ENCODE measurements around the gene PEX3.

GRCh38 chr6:143414769-143415168, 35.8 kb upstream of the PEX3 start:
- TF ChIP-seq CTCF (IDR thresholded peaks at IDR 0.05; ENCODE audit: low read length) = no peak
- TF ChIP-seq EZH2 (optimal IDR thresholded peaks at IDR 0.05; ENCODE audit: low read depth, low read length) = no peak

Measured in MM.1S (cell line).